Renal cortical epithelial cell (primary cell): Measurements from ENCODE around the gene USP11. TPM values are rescaled to one million over a fixed set of nuclear protein-coding genes. Genes with fewer than 3 reads are reported as not detected.

ENCODE experiments used
- DNase-seq: peaks from one replicate; pipeline ENCODE4 v3.0.0-alpha.2; 2011; ENCODE audit warnings: low read depth
- total RNA-seq: library from RNA; depleted of rRNA; stranded (reverse); fragments of >200 nt; gene quantifications from 2 replicates; pipeline ENCODE4 v1.2.3, GENCODE V29; 2014

The USP11 gene
- total RNA-seq, 1 donor from 2014 or later = 61.0 TPM

- DNase-seq = no peak
Measured at GRCh38 chrX:47224896-47225290, 7.9 kb upstream of the USP11 start.

- DNase-seq = no peak
Measured at GRCh38 chrX:47226071-47226470, 6.7 kb upstream of the USP11 start.

- DNase-seq = no peak
Measured at GRCh38 chrX:47226531-47227333, 6.1 kb upstream of the USP11 start.

GRCh38 chrX:47227334-47227583 lies 5.5 kb upstream of the USP11 start:
- no peak for DNase-seq

DNA sequence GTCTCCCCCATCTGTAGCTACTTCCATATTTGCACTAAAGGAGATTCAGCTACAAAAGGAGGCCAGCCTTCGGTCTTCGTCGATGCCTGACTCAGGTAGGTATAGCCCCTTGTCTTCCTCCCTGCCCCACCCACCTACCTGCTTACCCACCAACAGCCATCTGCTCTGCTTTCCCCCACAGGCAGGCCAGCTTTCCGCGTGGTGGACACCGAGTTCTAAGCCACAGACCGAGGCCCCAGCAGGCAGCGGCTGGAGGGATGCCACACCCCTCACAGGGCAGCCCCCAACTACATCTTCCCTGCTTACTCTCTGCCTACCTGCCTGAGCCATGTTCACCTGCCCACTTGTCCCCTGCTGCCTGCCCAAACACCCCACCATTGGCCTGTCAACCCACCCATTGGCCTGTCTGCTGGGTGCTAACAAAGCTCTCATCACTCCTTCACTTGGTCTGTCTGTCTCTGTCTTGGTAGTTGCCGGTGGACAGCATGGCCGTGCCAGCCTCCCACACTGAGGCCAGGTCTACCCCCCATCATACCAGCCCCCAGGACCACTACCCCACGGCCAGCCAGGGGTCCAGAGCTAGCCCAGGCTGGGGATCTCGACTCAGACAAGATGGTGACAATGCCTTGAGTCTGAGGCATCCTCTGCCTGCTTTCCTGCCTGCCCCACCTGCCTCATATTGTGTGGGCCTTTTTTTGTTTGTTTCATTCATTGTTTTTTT lies 4.1 kb upstream of the USP11 start:
- no peak for DNase-seq

DNA sequence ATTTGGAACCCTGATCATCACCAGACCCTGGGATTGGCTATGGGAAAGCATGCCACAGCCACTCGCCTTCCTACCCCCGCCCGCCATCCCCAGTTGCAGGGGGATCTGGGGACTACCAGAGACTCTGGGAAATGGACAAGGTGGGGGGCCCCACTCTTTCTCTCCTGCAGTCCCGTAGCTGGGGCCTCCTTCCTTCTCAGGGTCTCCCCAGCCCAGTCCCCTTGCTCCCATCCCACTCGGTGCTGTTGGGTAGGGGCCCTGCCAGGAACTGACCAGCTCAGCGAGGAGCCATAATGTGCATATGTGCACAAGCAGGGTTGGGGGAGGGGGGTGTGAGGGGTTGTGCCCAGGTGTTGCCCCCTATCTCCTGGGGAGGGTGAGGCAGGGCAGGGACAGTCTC lies 3.4 kb upstream of the USP11 start:
- DNase-seq = no peak

DNA sequence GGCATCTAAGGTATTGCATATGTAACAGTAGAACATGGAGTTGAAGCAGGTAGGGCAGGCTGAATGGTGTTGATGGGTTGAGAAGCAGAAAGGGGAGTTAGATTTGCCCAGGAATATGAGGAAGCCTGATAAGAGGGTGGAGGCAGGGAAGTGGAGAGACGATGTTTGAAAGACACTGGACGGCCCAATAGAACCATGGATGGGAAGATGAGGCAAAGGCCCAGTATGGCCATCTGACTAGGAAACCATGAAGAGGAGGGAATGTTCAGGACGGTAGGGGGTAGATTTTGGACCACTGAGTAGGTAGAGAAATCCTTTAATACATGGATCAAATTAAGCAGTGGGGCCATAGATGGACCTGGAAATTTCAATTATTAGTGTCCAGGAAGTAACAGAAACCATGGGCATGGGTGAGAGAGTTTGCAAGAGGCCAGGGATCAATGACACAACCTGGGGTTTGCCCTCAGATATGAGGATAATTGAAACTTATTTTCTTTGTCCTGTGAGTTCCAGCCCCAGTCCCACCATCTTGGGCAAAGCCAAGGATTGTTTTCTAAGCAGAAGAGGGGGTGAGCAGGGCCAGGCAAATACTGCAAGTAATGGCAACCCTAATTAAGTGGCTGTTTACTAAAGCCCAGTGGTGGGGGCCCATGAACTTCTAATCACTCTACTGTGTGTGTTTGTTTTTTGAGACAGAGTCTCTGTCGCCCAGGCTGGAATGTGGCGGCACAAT lies 2.5 kb upstream of the USP11 start:
- no peak for DNase-seq

GRCh38 chrX:47231167-47231566 lies 1.6 kb upstream of the USP11 start:
- no peak for DNase-seq

DNA sequence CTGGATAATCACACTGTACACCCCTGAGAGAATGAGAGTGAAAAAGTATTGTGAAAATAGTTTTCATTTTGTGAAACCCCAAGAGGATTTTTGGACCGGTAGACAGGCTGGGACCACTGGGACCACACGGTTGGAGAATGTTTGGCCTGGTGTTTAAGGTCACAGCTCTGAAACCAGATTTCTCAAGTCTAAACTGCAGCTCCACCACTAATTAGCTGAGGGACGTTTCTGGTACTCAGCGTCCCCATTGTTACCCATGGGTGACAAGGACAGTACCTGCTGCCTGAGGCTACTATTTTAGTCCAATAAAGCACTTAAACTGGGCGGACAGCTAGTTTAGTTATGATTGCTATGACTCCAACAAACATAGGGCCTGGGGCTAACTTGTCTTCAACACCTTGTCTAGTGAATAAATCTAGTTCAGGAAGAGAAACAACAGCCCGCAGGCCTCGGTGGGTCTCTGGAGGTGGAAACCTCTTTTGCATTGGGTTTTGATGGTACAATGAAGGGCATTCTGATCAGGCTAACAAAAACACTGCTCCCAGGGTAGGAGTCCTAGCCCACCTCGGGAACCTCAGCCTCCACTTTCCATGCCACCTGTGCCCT lies 509 bp upstream of the USP11 start:
- DNase-seq = no peak

DNA sequence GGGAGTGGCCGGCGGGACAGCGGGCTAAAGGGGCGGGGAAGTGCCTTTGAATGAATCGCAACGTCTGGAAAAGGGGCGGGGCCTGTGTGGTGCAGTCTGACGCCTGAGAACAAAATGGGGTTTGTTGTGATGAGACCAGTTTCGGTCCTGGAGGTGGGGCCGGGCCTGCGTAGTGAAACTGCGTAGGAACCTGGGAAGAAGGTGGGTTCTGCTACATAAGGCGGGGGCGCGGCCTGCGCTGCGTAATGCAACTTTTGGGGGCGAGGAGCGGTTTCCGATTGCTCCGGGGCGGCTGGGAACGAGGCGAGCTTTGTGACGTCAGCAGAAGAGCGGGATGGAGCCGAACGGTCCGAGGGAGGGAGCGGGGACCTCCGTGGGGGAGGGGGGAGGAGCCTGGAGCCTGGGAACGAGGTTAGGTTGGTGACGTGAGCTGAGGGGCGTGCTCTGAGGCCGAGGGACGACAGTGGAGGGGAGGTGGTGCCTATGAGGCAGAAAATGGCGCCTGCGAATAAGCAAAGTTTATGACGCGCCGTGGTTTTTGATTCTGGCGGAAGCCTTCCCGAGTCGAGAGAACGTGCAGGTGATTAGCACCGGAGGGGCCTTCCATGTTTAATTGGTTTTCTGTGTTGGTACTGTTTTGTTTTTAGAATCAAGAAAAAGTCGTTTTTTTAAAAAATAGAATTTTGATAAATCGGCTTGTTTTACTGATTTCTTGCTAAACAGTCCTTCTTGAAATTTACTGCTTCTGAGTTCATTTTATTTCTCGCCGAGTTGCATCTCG lies 714 bp downstream of the USP11 start:
- DNase-seq = peak; percentile 93

- no peak for DNase-seq
Measured at GRCh38 chrX:47234583-47234982, 1.8 kb downstream of the USP11 start.

DNA sequence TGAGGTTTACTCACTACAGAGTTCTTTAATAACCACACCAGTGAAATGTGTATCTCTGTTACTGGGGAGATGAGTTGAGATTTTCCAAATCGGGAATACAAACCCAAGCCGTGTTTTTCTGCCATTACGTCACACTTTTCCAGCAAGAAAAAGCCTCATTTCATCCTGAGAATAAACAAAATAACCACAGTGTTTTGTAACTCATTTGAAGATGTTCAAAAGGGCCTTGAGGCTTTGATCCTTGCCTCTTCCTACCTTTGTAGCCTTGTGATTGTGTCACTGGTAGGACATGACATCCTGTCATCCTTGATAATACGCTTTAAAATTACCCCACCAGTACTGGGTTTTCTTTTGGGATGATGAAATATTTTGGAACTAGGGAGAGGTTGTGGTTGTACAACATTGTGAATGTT lies 2.9 kb downstream of the USP11 start:
- no peak for DNase-seq

GRCh38 chrX:47239199-47239598 lies 6.4 kb downstream of the USP11 start:
- DNase-seq = no peak

GRCh38 chrX:47239898-47240545 lies 7.2 kb downstream of the USP11 start:
- no peak for DNase-seq

- no peak for DNase-seq
Measured at GRCh38 chrX:47240619-47241018, 7.8 kb downstream of the USP11 start.

DNA sequence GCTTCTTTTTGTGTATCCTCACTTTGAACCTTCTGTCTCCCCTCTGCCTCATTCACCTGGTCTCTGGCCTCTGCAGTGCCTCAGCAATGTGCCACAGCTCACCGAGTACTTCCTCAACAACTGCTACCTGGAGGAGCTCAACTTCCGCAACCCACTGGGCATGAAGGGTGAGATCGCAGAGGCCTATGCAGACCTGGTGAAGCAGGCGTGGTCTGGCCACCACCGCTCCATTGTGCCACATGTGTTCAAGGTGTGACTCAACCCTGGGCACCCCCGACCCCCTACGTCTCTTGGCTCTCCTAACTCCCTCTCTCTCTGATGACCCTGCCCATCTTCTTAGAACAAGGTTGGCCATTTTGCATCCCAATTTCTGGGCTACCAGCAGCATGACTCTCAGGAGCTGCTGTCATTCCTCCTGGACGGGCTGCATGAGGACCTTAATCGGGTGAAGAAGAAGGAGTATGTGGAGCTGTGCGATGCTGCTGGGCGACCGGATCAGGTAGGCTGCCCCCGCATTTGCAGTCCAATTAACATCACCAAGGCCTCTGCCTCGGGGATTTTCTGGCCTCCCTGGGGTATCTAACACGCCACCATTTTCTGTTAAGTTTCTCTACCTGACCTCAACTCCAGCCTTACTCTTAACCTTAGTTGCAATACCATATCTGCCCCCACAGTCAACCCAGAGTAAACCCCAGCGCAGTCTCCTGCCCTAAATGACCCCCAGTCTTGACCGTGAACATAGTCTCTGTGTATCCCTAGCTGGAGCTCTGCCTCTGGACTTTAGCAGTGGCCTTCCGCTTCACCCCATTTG lies 8.6 kb downstream of the USP11 start:
- DNase-seq = no peak

- no peak for DNase-seq
Measured at GRCh38 chrX:47242321-47242720, 9.5 kb downstream of the USP11 start.

DNA sequence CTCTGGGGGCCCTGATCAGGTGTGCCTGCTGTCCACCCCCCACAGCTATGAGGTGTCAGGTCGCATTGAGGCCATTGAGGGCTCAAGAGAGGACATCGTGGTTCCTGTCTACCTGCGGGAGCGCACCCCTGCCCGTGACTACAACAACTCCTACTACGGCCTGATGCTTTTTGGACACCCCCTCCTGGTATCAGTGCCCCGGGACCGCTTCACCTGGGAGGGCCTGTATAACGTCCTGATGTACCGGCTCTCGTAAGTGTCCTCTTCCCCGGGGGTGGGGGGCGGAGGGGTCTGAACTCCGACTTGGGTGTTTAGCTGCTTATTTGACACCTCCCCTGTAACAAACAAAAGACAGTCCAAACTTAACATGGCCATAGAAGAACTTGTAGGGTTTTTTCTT lies 10.5 kb downstream of the USP11 start:
- DNase-seq = no peak

DNA sequence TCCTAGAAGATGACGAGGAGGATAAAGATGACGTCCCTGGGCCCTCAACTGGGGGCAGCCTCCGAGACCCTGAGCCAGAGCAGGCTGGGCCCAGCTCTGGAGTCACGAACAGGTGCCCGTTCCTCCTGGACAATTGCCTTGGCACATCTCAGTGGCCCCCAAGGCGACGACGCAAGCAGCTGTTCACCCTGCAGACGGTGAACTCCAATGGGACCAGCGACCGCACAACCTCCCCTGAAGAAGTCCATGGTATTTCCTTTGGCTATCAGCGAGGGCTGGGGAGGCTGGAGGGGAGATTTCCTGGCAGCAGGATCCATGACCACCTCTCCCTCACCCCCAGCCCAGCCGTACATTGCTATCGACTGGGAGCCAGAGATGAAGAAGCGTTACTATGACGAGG lies 11.9 kb downstream of the USP11 start:
- no peak for DNase-seq

DNA sequence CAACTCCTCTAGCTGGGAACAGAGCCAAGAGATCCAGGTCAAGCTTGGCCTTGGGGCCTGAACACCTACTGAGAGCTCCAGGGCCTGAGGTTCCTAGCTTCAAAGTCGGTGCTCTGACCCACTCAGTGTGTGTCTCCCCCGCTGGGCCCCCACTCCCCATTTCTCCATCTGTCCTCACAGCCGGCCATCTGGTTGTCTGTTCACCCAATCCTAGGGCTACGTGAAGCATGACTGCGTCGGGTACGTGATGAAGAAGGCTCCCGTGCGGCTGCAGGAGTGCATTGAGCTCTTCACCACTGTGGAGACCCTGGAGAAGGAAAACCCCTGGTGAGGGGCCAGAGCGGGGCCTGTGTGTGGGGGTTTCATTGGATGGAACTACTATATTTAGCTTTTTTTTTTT lies 12.3 kb downstream of the USP11 start:
- no peak for DNase-seq
